Activated T-cell treated with anti-CD3 and anti-CD28 coated beads for 1 hour (primary cell): ENCODE results near the gene BEAN1.
"Not testable (repeated sequence)": the region's sequence is repeated elsewhere in the genome, so short reads cannot be mapped to it uniquely, and the experiment has no call there.

Experiments
- DNase-seq: peaks from one replicate; pipeline ENCODE4 v3.0.0-alpha.2; 2020; ENCODE audit warnings: low read depth

BEAN1 gene

GRCh38 chr16:66441586-66442375 lies 14.7 kb downstream of the BEAN1 start:
- no peak for DNase-seq

DNA sequence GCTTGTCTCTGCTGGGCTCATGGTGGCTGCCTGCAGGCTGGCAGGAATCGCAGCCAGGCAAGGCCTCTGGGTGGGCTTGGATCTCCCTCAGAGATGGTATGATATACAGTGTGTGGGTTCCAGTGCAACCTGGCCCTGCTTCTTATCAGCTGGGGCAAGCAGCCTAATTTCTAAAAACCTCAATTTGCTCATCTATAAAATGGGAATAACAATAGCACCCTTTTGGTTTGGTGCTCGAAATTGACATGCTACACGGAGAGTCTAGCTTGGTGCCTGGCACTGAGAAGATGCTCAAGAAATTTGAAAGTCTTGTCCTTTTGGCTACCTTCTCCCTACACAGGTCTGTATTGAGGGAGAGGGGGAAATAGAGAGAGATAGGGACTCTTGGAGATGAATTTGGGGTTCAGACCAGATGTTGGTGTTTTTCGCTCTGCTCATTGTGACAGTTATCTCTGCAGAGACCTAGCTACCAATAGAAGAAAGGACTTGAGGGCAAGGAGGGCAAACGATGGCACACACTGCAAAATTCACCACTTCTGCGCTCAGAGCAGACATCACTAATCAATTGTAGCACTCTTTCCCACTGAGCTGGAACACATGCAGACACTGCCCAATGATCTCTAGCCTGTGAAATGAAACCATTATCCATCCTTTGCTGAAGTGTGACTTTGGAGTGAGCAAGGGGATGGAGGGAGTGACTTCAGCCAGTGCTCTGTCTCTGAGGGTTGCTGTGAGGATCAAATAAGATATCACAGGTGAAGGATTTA lies 15.6 kb downstream of the BEAN1 start:
- DNase-seq, result no peak

DNA sequence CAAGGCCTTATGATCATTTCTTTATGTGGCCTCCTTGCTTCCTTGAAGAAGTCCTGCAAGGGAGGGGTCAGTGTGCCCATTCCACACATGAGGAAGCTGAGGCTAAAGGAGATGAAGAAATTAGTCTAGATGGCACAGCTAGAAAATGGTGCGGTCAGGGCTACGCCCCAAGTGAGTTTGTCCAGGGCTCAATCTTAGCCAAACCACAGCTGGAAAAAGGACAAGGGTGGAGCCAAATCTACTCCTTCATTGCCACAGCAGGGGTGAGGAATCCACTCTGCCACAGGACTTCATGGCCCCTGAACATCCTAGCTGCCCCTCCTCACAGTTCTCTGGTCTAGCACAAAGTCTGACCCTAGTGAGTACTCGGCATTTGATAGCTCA lies 16.2 kb downstream of the BEAN1 start:
- DNase-seq, result no peak

- DNase-seq, result no peak
Observed at GRCh38 chr16:66444049-66444481, 17.0 kb downstream of the BEAN1 start.

DNA sequence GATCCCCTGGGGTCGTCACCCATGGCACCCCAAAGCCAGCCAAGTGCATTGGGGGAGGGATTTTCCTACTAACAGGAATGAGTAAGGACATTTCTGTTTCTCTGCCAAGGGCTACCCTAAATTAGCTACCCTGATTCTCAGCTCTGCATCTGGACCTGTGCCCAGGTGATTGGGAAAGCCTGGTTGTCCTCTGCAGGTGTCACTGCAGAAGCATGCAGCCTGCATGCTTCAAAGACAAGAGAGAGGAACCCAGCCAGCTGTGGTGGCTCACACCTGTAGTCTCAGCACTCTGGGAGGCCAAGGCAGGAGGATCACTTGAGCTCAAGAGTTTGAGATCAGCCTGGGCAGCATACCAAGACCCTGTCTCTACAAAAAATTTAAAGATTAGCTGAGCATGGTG lies 19.6 kb downstream of the BEAN1 start:
- no peak for DNase-seq

DNA sequence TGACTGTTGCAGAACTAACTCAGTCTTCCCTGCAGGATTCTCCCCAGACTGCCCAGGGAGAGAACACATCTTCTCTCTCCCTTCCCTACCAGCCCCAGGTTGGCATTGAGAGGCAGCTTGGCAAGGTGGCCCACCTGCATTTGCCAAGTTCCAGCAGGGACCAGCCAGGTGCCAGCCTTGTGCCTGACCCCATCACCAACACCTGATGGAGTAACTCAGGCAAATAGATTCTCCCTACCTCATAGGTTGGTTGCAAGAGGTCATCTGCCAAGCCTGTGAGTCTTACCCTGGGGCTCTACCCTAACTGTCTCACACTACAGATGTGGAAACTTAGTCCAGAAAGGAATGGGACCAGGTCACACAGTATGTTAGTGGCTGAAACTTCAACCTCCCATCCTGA lies 20.4 kb downstream of the BEAN1 start:
- DNase-seq, result no peak

DNA sequence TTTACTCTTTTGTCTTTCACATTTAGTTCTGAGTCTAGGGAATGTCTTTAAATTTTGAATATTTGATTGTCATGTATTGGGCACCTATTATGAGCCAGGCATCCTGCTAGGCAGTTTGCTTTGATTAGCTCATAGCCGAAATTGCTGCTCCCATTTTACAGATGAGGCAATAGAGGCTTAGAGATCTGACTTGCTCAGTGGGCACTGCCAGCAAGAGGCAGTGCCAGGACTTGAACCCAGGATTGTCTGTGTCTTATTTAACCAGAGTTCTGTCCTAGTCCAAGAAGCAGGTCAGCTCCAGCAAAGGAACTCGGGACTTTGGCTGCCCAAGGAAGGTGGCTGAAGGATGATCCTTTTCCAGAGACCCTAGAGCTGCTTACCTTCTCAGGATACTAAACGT lies 24.5 kb downstream of the BEAN1 start:
- DNase-seq, result no peak

- not testable (repeated sequence) for DNase-seq
Observed at GRCh38 chr16:66453230-66453629, 26.1 kb downstream of the BEAN1 start.

DNA sequence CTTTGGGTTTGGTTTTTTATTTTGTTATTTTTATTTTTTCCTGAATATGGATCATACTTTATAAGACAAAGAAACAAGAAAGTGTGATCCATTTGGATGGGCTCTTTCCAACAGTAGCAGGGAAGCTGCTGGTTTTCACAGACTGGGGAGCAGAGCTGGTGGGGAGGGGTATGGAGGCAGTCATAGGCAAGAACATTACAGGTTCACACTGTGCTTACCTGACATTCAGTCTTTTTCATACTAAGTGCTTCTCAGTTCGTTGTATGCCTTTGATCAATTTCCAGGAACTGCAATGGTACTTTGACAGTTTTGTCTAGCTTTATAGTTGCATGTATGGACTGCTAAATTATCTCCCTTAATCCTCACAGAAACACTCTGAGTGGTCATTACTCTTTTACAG lies 27.7 kb downstream of the BEAN1 start:
- DNase-seq, result no peak

DNA sequence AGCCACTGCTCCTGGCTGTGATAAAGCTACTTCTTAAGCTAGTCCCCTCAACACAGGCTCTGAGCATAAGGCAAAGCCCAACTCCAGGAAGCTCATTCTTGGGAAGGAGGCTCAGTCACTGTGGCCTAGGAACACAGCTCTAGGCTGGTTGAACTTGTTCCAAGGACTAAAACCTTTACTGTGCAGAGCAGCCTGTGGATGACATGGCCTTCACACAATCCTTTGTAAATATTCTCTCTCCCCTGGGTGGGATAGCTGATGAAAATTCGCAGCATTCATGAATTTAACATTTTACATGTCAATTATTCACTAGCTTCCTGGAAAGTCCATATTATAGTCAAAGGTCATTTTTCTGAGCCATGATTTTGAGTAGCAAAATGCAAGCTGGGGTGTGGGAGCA lies 28.9 kb downstream of the BEAN1 start:
- DNase-seq, result no peak

DNA sequence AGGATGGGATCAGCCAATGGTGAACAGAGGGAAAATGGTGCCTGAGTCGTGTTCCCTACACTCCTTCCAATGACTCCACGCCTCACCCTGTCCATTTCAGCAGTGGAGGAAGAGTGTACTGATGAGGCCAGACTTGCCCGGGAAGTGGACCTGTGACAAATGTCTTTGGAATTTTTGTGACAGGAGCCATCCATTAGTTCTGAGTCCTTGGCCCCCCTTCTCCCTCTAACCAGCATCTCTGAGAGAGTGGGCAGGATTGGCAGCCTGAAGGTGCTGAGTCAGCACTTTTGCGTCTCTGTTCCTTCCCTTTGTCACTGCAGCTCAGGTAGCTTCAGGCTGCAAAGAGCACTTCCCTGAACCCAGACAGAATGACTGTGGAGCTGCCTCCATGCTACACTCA lies 30.8 kb downstream of the BEAN1 start:
- DNase-seq, result no peak

- no peak for DNase-seq
Observed at GRCh38 chr16:66458292-66458691, 31.2 kb downstream of the BEAN1 start.

GRCh38 chr16:66458853-66459252 lies 31.8 kb downstream of the BEAN1 start:
- no peak for DNase-seq

- DNase-seq, result no peak
Observed at GRCh38 chr16:66459878-66460277, 32.8 kb downstream of the BEAN1 start.

- DNase-seq, result no peak
Observed at GRCh38 chr16:66460703-66461102, 33.6 kb downstream of the BEAN1 start.

DNA sequence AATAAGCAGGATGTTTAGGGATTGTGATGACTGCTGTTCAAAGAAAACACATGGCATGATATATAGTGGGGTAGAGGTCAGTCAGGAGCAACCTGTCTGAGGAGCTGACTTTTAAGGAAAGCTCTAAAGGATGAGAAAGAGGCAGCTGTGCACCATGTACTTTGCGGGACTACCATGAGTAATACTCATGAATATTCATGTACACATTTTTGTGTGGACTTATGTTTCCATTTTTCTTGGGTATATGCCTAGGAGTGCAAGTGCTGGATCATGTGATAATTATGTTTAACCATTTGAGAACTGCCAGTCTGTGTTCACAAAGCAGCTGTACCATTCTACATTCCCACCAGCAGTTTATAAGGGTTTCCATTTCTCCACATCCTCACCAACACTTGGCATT lies 35.8 kb downstream of the BEAN1 start:
- DNase-seq, result no peak

GRCh38 chr16:66465946-66466345 lies 38.9 kb downstream of the BEAN1 start:
- DNase-seq, result not testable (repeated sequence)

DNA sequence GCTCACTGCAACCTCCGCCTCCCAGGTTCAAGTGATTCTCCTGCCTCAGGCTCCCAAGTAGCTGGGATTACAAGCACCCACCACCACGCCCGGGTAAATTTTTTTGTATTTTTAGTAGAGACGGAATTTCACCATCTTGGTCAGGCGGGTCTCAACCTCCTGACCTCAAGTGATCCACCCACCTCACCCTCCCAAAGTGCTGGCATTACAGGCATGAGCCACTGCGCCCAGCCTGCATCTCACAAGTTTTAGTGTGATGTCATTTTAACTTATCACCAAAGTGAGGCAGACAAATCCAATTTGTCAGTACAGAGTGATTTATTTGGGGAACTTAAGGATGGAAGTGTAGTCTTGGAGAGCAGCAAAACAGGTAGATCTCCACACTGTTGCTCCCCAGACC lies 39.5 kb downstream of the BEAN1 start:
- DNase-seq, result not testable (repeated sequence)

DNA sequence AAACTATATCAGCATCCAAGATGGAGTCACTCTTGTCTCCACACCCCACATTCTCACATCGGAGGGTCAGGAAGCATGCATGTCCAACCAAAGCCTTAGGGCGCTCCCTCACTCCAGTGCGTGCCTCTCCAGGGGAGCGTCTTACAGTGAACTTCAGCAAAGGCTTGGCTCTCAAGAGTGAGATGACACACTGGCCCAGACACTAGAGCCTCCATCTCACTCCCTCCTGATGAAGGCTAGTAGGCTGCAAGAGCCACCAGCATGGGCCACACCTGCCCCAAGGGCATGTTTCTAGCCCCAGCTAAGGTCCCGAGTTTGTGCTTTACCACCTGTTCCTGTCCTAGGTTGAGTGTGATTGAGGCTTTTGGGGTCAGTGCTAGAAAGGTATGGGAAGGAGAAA lies 40.5 kb downstream of the BEAN1 start:
- no peak for DNase-seq

- no peak for DNase-seq
Observed at GRCh38 chr16:66468321-66468965, 41.3 kb downstream of the BEAN1 start.

GRCh38 chr16:66469291-66469946 lies 42.3 kb downstream of the BEAN1 start:
- no peak for DNase-seq

- DNase-seq, result no peak
Observed at GRCh38 chr16:66469947-66470546, 43.0 kb downstream of the BEAN1 start.
